ENCODE results near the gene DNAI1.

Gene DNAI1

DNA sequence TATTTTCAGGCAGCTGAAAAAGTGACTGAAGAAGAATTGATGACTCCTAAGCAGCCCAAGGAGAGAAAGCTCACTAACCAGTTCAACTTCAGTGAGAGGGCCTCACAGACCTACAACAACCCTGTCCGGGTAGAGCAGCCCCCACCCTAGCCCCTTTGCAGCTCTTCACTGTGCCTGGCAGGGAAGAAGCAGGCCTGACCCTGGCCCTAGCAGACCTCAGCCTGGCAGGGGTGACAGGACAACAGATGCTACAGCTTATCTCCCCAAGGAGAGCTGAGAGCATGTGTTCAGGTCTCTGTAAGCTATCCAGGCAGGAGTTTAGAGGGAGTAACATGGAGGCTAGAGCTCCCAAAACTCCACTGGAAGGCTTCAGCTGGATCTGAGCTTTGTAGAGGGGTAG is 31.8 kb downstream of the DNAI1 start:
- no peaks in the 10 kb centered on the region for H3K9me3 Mint-ChIP-seq

DNA sequence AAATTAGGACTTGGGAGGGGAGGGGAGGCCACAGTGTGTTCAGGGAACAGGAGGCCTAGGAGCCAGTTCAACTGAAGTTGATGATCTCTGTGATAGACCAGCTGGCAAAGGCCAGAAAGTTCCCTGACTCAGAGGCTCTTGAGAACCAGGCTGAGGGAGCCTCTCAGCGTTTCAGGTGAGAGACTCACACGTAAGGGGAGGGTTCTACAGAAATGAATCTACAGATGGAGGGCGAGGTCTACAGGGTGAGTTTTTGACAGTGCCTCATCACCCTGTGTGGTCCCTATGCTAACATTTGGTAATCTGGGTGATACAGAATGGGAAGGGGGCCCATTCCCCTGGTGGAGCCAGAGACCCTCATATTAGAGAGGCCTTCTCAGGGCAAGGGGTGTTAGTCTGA is 32.2 kb downstream of the DNAI1 start:
- intact Hi-C loops (cut with micrococcal nuclease) = no loop called here
- H3K4me3 Mint-ChIP-seq = no peak overlapping the region
- no peak overlapping the region for H3K27ac Mint-ChIP-seq
- no peaks in the 10 kb centered on the region for H3K36me3 Mint-ChIP-seq (ENCODE audit: low read depth)
- H3K4me1 Mint-ChIP-seq (ENCODE audit: low read depth) = peaks cover 9% of the 10 kb centered on the region
- H3K9me3 Mint-ChIP-seq = no peaks in the 10 kb centered on the region
- peaks cover 24% of the 10 kb centered on the region for H3K27me3 Mint-ChIP-seq

More for the DNA sequence above, 31.8 kb downstream of the DNAI1 start:
- peaks cover 9% of the 10 kb centered on the region for H3K4me1 Mint-ChIP-seq (ENCODE audit: low read depth)
- no peak overlapping the region for H3K4me3 Mint-ChIP-seq
- intact Hi-C loops (cut with micrococcal nuclease) = no loop called here
- no peaks in the 10 kb centered on the region for H3K36me3 Mint-ChIP-seq (ENCODE audit: low read depth)
- H3K27ac Mint-ChIP-seq = no peak overlapping the region
- H3K27me3 Mint-ChIP-seq = peaks cover 24% of the 10 kb centered on the region

DNA sequence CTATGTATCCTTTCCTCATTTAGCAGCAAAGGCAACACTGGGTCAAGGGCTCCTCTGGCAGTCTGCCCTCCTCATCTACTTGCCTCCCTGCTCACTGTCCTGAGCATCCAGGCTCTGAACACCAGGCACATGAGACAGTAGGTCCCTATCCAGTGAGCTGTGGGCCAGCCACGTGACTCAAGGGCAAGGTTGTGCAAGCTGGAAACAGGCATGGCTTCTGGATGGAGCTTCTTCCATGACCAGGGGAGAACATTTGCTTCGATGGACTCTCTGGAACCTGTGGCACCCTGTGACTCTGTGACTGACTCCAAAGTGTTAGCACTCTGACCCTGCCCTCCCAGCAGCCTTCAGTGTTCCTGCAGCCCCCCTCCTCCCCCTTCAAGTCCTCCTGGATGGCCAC is 33.0 kb downstream of the DNAI1 start:
- H3K9me3 Mint-ChIP-seq = no peaks in the 10 kb centered on the region
- H3K4me1 Mint-ChIP-seq (ENCODE audit: low read depth) = peaks cover 9% of the 10 kb centered on the region
- H3K27ac Mint-ChIP-seq = no peak overlapping the region
- intact Hi-C loops (cut with micrococcal nuclease) = no loop called here
- no peak overlapping the region for H3K4me3 Mint-ChIP-seq
- H3K36me3 Mint-ChIP-seq (ENCODE audit: low read depth) = no peaks in the 10 kb centered on the region
- peaks cover 23% of the 10 kb centered on the region for H3K27me3 Mint-ChIP-seq

DNA sequence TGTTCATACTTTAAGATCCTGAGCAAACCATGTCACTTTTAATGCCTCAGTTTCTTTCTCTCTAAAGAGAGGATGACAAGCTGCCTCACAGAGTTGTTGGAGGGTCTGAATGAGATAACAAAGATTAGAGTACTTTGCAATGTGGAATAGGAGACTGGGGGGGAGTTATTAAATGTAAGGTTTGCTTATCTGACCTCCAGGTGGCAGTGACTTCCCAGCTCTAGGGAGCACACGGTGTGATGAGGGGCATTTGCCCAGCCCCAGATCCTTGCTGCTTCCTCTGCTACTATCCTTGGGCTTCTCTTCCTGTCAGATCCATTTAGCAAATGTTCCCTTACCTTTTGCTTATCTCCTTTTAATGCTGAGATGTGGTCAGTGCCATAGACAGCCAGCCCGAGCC is 33.4 kb downstream of the DNAI1 start:
- H3K9me3 Mint-ChIP-seq = no peaks in the 10 kb centered on the region
- intact Hi-C loops (cut with micrococcal nuclease) = no loop called here
- H3K36me3 Mint-ChIP-seq (ENCODE audit: low read depth) = no peaks in the 10 kb centered on the region
- H3K27ac Mint-ChIP-seq = no peak overlapping the region
- peaks cover 9% of the 10 kb centered on the region for H3K4me1 Mint-ChIP-seq (ENCODE audit: low read depth)
- H3K4me3 Mint-ChIP-seq = no peak overlapping the region
- H3K27me3 Mint-ChIP-seq = peaks cover 22% of the 10 kb centered on the region

DNA sequence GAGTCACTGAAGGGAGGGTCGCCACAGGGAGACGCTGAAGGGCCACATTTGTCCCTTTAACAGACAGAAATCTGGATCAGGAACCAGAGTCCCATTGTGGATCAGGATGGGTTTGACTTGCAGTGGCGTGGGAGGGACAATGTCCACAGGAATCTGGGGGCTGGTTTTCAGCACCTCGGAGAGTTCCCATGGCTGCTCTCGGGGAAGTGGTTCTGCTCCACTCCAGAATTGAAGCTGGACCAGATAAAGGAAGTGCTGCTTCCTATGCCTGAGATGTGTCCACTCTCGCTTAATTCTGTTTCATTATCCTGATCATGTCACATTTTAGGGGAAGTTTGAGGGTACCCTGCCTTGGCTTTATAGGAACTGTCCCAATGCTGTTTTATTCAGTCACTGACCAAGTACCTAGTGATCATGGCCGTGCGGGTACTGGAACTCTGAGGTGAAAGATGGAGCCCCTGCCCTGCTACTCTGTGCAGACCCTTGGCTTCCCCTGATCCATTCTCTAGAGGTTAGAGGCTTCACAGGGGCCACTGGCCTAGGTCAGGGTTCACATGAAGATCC is 35.4 kb downstream of the DNAI1 start:
- H3K27me3 Mint-ChIP-seq = peaks cover 13% of the 10 kb centered on the region
- H3K27ac Mint-ChIP-seq = no peak overlapping the region
- intact Hi-C loops (cut with micrococcal nuclease) = no loop called here
- H3K36me3 Mint-ChIP-seq (ENCODE audit: low read depth) = no peaks in the 10 kb centered on the region
- H3K4me1 Mint-ChIP-seq (ENCODE audit: low read depth) = peaks cover 18% of the 10 kb centered on the region
- no peaks in the 10 kb centered on the region for H3K9me3 Mint-ChIP-seq
- H3K4me3 Mint-ChIP-seq = no peak overlapping the region

DNA sequence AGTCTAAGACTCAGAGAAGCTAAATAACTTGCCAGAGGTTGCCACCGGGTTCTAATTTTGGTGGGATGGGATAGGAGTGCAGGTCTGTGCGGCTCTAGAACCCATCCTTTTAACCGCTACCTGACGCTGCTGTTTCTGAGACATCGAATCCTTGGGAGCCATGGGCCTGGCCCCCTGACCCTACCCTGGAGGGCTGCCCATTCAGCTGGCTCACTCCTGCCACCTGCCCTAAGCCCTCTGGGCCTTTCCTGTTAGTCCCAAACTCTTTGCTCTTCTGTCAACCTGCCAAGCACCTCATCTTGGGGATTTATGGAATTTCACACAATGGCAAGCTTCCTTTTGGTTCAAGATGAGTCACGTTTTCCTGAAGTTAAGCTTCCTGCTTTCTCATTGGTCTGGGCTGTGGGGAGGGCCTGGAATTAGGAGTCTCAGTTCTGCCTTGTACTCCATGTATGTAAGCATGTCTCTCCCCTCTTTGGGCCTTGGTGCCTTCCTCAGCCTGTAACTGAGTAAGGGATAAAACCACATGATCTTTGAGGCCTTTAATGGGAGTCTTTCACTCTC is 37.6 kb downstream of the DNAI1 start:
- Mint-ChIP-seq H3K27ac (no peak overlapping the region), H3K36me3 (ENCODE audit: low read depth) (no peaks in the 10 kb centered on the region), H3K9me3 (no peaks in the 10 kb centered on the region), H3K4me3 (no peak overlapping the region), H3K4me1 (ENCODE audit: low read depth) (peaks cover 18% of the 10 kb centered on the region), H3K27me3 (peaks cover 15% of the 10 kb centered on the region)
- intact Hi-C loops (cut with micrococcal nuclease) = no loop called here

DNA sequence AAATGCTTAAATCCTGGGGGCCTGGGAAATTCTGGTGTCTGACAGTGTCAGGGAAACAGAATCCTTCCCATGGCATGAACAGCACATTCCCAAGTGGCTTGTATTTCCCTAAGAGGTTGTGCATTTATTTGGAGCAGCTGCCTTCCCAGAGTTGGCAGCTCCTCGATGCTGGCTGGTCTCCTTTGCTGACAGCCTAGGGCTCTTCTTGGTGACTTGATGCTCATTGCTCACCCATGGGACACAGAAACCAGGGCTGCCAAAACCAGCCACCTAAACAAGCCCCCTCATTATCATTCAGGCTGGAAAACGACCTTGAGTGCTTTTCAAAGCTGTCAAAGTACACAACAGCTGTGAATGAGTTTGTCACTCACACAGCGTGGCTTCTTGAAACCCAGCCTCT is 39.9 kb downstream of the DNAI1 start:
- H3K9me3 Mint-ChIP-seq = no peaks in the 10 kb centered on the region
- H3K36me3 Mint-ChIP-seq (ENCODE audit: low read depth) = no peaks in the 10 kb centered on the region
- no peak overlapping the region for H3K4me3 Mint-ChIP-seq
- intact Hi-C loops (cut with micrococcal nuclease) = no loop called here
- H3K27ac Mint-ChIP-seq = no peak overlapping the region
- H3K27me3 Mint-ChIP-seq = peaks cover 19% of the 10 kb centered on the region
- H3K4me1 Mint-ChIP-seq (ENCODE audit: low read depth) = peaks cover 18% of the 10 kb centered on the region

DNA sequence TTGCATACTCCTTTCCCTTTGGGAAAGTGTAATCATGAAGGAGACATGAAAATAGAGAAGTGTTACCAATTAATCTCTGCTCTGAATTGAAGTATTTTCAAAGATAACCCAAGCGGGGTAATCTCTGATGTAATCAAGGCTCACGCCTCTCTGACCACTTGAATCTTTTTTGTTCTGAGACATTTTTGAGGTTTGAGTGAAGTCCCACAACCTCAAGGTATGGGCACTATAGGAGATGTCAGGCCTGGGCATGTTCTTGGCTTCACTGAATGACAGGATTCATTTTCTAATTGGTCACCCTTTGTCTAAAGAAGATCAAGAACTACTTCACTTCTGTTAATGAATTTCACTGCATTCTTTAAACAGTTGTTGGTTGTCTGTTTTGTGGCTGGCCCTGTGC is 40.5 kb downstream of the DNAI1 start:
- intact Hi-C loops (cut with micrococcal nuclease) = no loop called here
- Mint-ChIP-seq H3K4me1 (ENCODE audit: low read depth) (peaks cover 13% of the 10 kb centered on the region), H3K27me3 (peaks cover 24% of the 10 kb centered on the region), H3K9me3 (no peaks in the 10 kb centered on the region), H3K27ac (no peak overlapping the region), H3K4me3 (no peak overlapping the region), H3K36me3 (ENCODE audit: low read depth) (no peaks in the 10 kb centered on the region)

DNA sequence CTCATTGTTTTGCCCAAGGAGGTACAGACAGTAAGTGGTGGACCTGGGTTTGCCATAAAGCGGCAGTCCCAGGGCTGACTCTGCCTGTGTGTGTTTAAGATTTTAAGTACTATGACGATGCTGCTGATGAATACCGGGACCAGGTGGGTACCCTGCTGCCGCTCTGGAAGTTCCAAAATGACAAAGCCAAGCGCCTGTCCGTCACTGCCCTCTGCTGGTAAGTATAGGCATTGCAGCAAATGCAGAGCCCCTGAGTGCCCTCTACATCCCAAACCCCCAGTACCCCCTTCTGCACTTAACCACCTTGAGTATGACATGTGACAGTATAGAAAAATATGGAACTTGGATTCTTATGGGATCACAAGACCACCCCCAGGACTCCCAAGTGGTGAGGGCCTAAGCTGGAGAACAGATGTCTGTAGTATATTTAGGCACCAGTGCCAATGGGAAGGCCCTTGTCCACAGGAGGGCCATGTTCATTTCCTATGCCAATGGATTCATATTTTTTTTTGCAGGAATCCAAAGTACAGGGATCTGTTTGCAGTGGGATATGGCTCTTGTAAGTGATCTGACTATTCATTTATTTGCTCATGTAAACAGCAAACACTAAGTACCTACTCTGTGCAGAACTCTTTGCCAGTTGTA is 42.1 kb downstream of the DNAI1 start:
- H3K36me3 Mint-ChIP-seq (ENCODE audit: low read depth) = no peaks in the 10 kb centered on the region
- intact Hi-C loops (cut with micrococcal nuclease) = loop anchor here (1.0 to 2.0 kb wide), 2 partner anchors 63 to 168 kb away; no protein-coding TSS in a partner anchor
- no peak overlapping the region for H3K4me3 Mint-ChIP-seq
- H3K27ac Mint-ChIP-seq = no peak overlapping the region
- H3K4me1 Mint-ChIP-seq (ENCODE audit: low read depth) = peaks cover 13% of the 10 kb centered on the region
- no peaks in the 10 kb centered on the region for H3K9me3 Mint-ChIP-seq
- peaks cover 33% of the 10 kb centered on the region for H3K27me3 Mint-ChIP-seq

DNA sequence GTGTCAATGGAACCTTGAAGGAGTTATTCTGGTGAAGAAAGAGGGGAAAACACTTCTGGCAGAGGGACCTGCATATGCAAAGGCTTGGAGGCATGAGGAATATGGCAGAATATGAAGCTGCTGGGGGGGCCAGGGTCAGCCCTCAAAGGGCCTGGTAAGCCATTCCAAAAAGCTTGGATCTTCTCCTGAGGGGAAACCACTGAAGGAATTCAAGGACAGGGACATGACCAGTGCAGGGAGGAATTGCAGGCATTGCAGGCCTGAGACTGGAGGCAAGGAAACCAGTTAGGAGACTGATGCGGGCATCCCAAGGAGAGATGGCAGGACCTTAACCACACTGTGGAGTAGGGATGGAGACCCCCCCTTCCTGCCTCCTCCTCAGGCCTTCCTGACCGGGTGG is 42.8 kb downstream of the DNAI1 start:
- H3K4me3 Mint-ChIP-seq = no peak overlapping the region
- no peaks in the 10 kb centered on the region for H3K36me3 Mint-ChIP-seq (ENCODE audit: low read depth)
- intact Hi-C loops (cut with micrococcal nuclease) = loop anchor here (2.0 kb wide), 1 partner anchor 169 kb away; no protein-coding TSS in a partner anchor
- H3K9me3 Mint-ChIP-seq = no peaks in the 10 kb centered on the region
- peaks cover 20% of the 10 kb centered on the region for H3K4me1 Mint-ChIP-seq (ENCODE audit: low read depth)
- H3K27me3 Mint-ChIP-seq = peaks cover 33% of the 10 kb centered on the region
- no peak overlapping the region for H3K27ac Mint-ChIP-seq

DNA sequence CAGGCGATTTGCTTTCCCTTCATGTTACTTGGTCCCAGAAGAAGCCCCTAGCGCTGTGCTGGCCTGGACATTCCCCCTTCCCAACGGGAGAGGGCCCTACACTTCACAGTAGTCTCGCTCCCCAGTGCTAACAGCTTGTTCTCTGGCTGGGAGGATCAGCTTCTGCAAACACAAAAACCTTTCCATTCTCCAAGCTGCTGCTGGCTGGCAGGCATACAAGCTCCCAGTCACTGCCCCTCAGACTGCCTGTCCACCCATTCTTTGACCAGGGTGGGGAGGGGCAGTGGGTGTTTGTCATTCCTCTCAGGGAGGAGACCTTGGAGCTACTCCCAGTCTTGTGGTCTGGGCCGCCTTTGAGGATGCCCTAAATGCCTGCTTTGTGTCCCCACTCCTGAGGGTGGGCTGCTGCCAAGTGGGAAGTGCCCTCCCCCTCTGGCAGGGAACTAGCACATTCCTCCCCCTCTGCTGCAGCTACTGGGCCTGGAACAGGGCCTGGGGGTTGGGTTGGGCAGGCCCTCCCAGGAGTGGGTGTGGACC is 43.4 kb downstream of the DNAI1 start:
- no peak overlapping the region for H3K4me3 Mint-ChIP-seq
- H3K4me1 Mint-ChIP-seq (ENCODE audit: low read depth) = peaks cover 21% of the 10 kb centered on the region
- H3K9me3 Mint-ChIP-seq = no peaks in the 10 kb centered on the region
- H3K36me3 Mint-ChIP-seq (ENCODE audit: low read depth) = no peaks in the 10 kb centered on the region
- intact Hi-C loops (cut with micrococcal nuclease) = loop anchor here (2.0 kb wide), 1 partner anchor 169 kb away; no protein-coding TSS in a partner anchor
- H3K27ac Mint-ChIP-seq = no peak overlapping the region
- peaks cover 33% of the 10 kb centered on the region for H3K27me3 Mint-ChIP-seq

DNA sequence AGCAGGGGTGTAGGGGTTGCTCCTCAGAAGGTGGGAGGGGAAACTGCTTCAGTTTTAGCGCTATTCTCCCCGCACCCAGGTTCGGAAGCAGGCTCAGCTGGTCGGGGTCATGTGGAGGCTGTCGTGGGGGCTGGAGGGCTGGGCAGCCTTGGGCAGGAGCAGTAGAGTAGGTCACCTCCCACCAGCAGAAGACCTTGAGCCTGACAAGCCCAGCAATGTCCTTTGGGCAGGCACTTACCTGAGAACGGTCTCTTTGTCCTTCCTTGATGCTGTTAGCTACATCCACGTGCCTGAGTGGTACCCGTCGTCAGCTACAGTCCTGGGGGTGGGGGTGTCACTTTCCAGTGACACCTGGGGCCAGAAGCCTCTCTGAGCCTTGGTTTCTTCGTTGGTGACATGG is 43.9 kb downstream of the DNAI1 start:
- no peaks in the 10 kb centered on the region for H3K9me3 Mint-ChIP-seq
- H3K36me3 Mint-ChIP-seq (ENCODE audit: low read depth) = no peaks in the 10 kb centered on the region
- H3K27me3 Mint-ChIP-seq = peaks cover 33% of the 10 kb centered on the region
- intact Hi-C loops (cut with micrococcal nuclease) = no loop called here
- H3K4me1 Mint-ChIP-seq (ENCODE audit: low read depth) = peaks cover 20% of the 10 kb centered on the region
- H3K27ac Mint-ChIP-seq = no peak overlapping the region
- H3K4me3 Mint-ChIP-seq = no peak overlapping the region

DNA sequence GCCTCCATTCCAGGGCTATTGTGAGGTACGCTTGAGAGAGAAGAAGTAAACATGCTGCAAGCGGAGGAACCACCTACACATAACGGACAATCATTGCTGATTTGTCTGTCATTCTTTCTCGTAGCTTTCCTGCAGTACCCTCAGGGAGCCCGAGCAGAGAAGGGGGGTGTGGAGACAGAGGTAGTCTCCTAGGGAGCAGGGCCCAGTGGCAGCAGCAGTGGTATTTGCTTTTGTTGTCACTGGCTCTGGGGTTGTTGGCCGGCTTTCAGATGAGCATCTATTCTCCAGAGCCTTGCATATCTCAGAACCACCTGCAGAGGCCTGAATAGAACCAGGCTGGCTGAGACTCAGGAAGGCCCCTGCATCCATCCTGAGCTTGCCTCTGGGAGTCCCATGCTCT is 44.3 kb downstream of the DNAI1 start:
- no peaks in the 10 kb centered on the region for H3K36me3 Mint-ChIP-seq (ENCODE audit: low read depth)
- no peak overlapping the region for H3K27ac Mint-ChIP-seq
- no peaks in the 10 kb centered on the region for H3K9me3 Mint-ChIP-seq
- intact Hi-C loops (cut with micrococcal nuclease) = no loop called here
- peaks cover 33% of the 10 kb centered on the region for H3K27me3 Mint-ChIP-seq
- H3K4me3 Mint-ChIP-seq = no peak overlapping the region
- H3K4me1 Mint-ChIP-seq (ENCODE audit: low read depth) = peaks cover 20% of the 10 kb centered on the region

DNA sequence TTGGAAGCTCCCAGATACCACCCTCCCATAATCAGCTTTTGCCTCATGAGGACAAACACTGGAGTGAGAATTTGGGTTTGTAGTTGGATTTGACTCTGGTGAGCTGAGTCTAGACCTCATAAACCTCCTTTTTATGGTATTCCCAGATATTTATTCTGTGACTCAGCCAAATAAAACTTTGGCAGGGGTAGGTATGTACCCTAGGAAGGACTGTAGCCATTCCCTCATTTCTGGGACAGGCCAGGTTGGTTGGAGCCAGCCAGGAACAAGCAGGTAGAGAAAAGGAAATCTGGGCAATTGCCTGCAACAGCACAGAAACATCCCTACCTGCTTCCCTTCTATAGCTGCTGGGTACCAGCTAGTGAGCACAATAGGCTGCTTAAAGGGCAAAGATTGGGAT is 44.8 kb downstream of the DNAI1 start:
- Mint-ChIP-seq H3K4me1 (ENCODE audit: low read depth) (peaks cover 22% of the 10 kb centered on the region), H3K4me3 (no peak overlapping the region), H3K9me3 (no peaks in the 10 kb centered on the region), H3K27me3 (peaks cover 33% of the 10 kb centered on the region), H3K27ac (no peak overlapping the region), H3K36me3 (ENCODE audit: low read depth) (no peaks in the 10 kb centered on the region)
- intact Hi-C loops (cut with micrococcal nuclease) = no loop called here

Data from dendritic cell treated with granulocyte-macrophage colony-stimulating factor and Interleukin-4, amounts not matched to agents 40 ng/mL and 50 ng/mL, for 4 days (primary cell).